ENCODE measurements around the gene SLC6A6.

SLC6A6 gene

DNA sequence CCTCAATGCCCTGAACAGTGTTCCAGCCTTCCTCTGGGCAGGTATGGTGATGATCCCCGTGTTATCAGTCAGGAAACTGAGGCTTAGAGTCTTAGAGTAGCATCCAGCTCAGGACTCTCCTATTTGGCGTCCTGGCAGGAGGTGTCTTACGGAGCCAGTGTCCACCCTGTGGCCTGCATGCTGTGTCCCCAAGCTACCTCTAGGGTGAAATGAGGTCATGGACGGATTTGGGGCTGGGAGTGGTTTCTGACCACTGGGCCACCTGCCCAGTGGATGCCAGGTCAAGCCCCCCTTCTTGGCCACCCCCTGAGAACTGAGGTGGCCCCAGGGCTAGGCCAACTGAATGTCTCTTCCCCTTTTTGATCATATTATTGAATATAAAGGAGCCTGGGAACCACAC, 27.2 kb upstream of the SLC6A6 start:
- TF ChIP-seq CTCF (IDR thresholded peaks at IDR 0.05; ENCODE audit: borderline replicate concordance, extremely low read depth, low read length, poor library complexity, severe bottlenecking) (no peak), EZH2 (IDR thresholded peaks at IDR 0.05; ENCODE audit: borderline replicate concordance, low read depth, low read length, severe bottlenecking) (no peak)
- H3K79me2 ChIP-seq (ENCODE audit: insufficient read depth, low read length), result no peaks in the 10 kb centered on the region
- peaks cover 3% of the 10 kb centered on the region; the same call in 1 of the 2 replicates for H4K20me1 ChIP-seq (ENCODE audit: insufficient read depth, low read length)
- no peak overlapping the region for H2AFZ ChIP-seq (ENCODE audit: low read depth, low read length)
- no peaks in the 10 kb centered on the region for H3K4me1 ChIP-seq (ENCODE audit: insufficient read depth, low read length)
- DNase-seq, result no peak
- no peak overlapping the region for H3K27ac ChIP-seq (ENCODE audit: low read length)
- H3K27me3 ChIP-seq (ENCODE audit: insufficient read depth, low read length, poor library complexity), result no peaks in the 10 kb centered on the region
- no peak overlapping the region for H3K4me2 ChIP-seq (ENCODE audit: insufficient read depth, low read length)
- H3K9me3 ChIP-seq (ENCODE audit: insufficient read depth, low read length, severe bottlenecking), result no peaks in the 10 kb centered on the region
- no peak overlapping the region for H3K4me3 ChIP-seq (ENCODE audit: low read depth in 1 of 2, low read length in 2 of 2)
- no peak overlapping the region for H3K9ac ChIP-seq (ENCODE audit: low read depth, low read length)
- H3K36me3 ChIP-seq (ENCODE audit: insufficient read depth, low read length), result no peaks in the 10 kb centered on the region
- ATAC-seq (ENCODE audit: insufficient read depth, low read depth), result no peak

DNA sequence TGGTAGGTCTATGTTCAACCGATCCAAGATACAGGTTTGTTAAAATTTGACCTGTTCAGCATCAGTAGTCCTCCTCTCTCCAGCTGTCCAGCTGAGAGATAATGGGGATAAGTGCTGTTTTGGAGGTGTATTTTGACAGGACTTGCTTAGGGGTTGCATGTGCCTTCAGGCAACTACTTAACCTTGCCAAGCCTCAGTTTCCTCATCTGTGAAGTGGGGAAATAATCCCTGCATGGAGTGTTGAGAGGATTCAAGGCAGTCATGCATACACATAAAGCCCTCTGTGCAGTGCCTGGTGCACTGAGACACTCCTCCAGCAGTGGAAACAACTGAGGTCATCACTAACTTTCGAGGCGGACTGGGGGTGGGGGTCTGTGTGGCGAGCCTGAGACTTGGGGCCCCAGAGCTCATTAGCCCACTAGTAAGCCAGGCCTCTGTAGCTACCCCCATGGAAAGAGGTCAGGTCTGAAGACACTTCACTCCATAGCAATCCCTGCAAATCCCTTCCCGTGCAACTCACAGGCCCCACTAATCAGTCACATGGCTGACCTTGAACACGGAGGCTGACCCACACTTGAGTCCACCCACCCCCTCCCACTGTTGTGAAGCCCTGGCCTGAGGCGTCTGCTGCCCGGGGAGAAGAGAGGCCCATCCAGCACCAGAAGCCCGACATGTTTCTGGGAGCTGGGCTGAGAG, 25.9 kb upstream of the SLC6A6 start:
- no peaks in the 10 kb centered on the region for H3K36me3 ChIP-seq (ENCODE audit: insufficient read depth, low read length)
- H3K4me1 ChIP-seq (ENCODE audit: insufficient read depth, low read length), result no peaks in the 10 kb centered on the region
- no peak overlapping the region for H3K27ac ChIP-seq (ENCODE audit: low read length)
- H3K9me3 ChIP-seq (ENCODE audit: insufficient read depth, low read length, severe bottlenecking), result no peaks in the 10 kb centered on the region
- no peak for ATAC-seq (ENCODE audit: insufficient read depth, low read depth)
- H3K4me3 ChIP-seq (ENCODE audit: low read depth in 1 of 2, low read length in 2 of 2), result no peak overlapping the region
- no peak overlapping the region for H3K4me2 ChIP-seq (ENCODE audit: insufficient read depth, low read length)
- H3K79me2 ChIP-seq (ENCODE audit: insufficient read depth, low read length), result no peaks in the 10 kb centered on the region
- DNase-seq, result no peak
- no peak for TF ChIP-seq EZH2 (IDR thresholded peaks at IDR 0.05; ENCODE audit: borderline replicate concordance, low read depth, low read length, severe bottlenecking)
- no peak for TF ChIP-seq CTCF (IDR thresholded peaks at IDR 0.05; ENCODE audit: borderline replicate concordance, extremely low read depth, low read length, poor library complexity, severe bottlenecking)
- no peak overlapping the region for H2AFZ ChIP-seq (ENCODE audit: low read depth, low read length)
- no peaks in the 10 kb centered on the region for H3K27me3 ChIP-seq (ENCODE audit: insufficient read depth, low read length, poor library complexity)
- peaks cover 3% of the 10 kb centered on the region; the same call in 1 of the 2 replicates for H4K20me1 ChIP-seq (ENCODE audit: insufficient read depth, low read length)
- no peak overlapping the region for H3K9ac ChIP-seq (ENCODE audit: low read depth, low read length)

GRCh38 chr3:14377044-14377837, 25.2 kb upstream of the SLC6A6 start:
- no peak overlapping the region for H3K4me3 ChIP-seq (ENCODE audit: low read depth in 1 of 2, low read length in 2 of 2)
- no peak for TF ChIP-seq EZH2 (IDR thresholded peaks at IDR 0.05; ENCODE audit: borderline replicate concordance, low read depth, low read length, severe bottlenecking)
- no peak for TF ChIP-seq CTCF (IDR thresholded peaks at IDR 0.05; ENCODE audit: borderline replicate concordance, extremely low read depth, low read length, poor library complexity, severe bottlenecking)
- H3K27ac ChIP-seq (ENCODE audit: low read length), result no peak overlapping the region
- ATAC-seq (ENCODE audit: insufficient read depth, low read depth) (no peak), DNase-seq (no peak)
- no peak overlapping the region for H3K9ac ChIP-seq (ENCODE audit: low read depth, low read length)
- peaks cover 3% of the 10 kb centered on the region; the same call in 1 of the 2 replicates for H4K20me1 ChIP-seq (ENCODE audit: insufficient read depth, low read length)
- H3K4me2 ChIP-seq (ENCODE audit: insufficient read depth, low read length), result no peak overlapping the region
- H2AFZ ChIP-seq (ENCODE audit: low read depth, low read length), result no peak overlapping the region
- no peaks in the 10 kb centered on the region for H3K9me3 ChIP-seq (ENCODE audit: insufficient read depth, low read length, severe bottlenecking)
- no peaks in the 10 kb centered on the region for H3K36me3 ChIP-seq (ENCODE audit: insufficient read depth, low read length)
- no peaks in the 10 kb centered on the region for H3K27me3 ChIP-seq (ENCODE audit: insufficient read depth, low read length, poor library complexity)
- H3K4me1 ChIP-seq (ENCODE audit: insufficient read depth, low read length), result no peaks in the 10 kb centered on the region
- H3K79me2 ChIP-seq (ENCODE audit: insufficient read depth, low read length), result no peaks in the 10 kb centered on the region
